Mesenchymal stem cell (in vitro differentiated cells and primary cell): Measurements from ENCODE around the gene C20orf202. TPM values are rescaled to one million over a fixed set of nuclear protein-coding genes. Genes with fewer than 3 reads are reported as not detected.

Source experiments
- DNase-seq: peaks from one replicate; pipeline ENCODE4 v3.0.0-alpha.2; 2013
- H2AFZ ChIP-seq: one replicate; pipeline ENCODE4 v1.6.1; 2013; ENCODE audit warnings: low read depth, mild to moderate bottlenecking, control low read depth, inconsistent platforms, low read length, moderate library complexity
- H2AK5ac ChIP-seq: 2 replicates; pipeline ENCODE4 v1.6.1; 2013; ENCODE audit warnings: low read length, moderate library complexity, mild to moderate bottlenecking, inconsistent platforms; ENCODE audit not compliant: severe bottlenecking
- H2BK120ac ChIP-seq: one replicate; pipeline ENCODE4 v1.6.1; 2013; ENCODE audit warnings: low read depth, mild to moderate bottlenecking, inconsistent platforms, low read length, moderate library complexity
- H2BK12ac ChIP-seq, 2 experiments: one replicate each; pipeline ENCODE4 v1.6.1; 2013; ENCODE audit warnings: inconsistent platforms in 2 of 2, low read length in 2 of 2, mild to moderate bottlenecking in 2 of 2, moderate library complexity in 2 of 2, control low read depth in 1 of 2
- H2BK15ac ChIP-seq: one replicate; pipeline ENCODE4 v1.6.1; 2013; ENCODE audit warnings: mild to moderate bottlenecking, low read depth, inconsistent platforms; ENCODE audit not compliant: poor library complexity, severe bottlenecking
- H2BK5ac ChIP-seq: 2 replicates; pipeline ENCODE4 v1.6.1; 2013; ENCODE audit warnings: low read depth, mild to moderate bottlenecking, low read length, control low read depth, inconsistent platforms; ENCODE audit not compliant: poor library complexity, severe bottlenecking
- H3K14ac ChIP-seq, 2 experiments: one replicate each; pipeline ENCODE4 v1.6.1; 2013; ENCODE audit warnings: inconsistent platforms in 2 of 2, low read length in 2 of 2, control low read depth in 1 of 2, mild to moderate bottlenecking in 1 of 2, moderate library complexity in 1 of 2
- H3K18ac ChIP-seq, 2 experiments: one replicate each; pipeline ENCODE4 v1.6.1; 2013; ENCODE audit warnings: inconsistent platforms in 2 of 2, low read length in 2 of 2, control low read depth in 1 of 2, low read depth in 1 of 2, mild to moderate bottlenecking in 1 of 2
- H3K23ac ChIP-seq, 2 experiments: one replicate each; pipeline ENCODE4 v1.6.1; 2013; ENCODE audit warnings: inconsistent platforms in 2 of 2, low read length in 2 of 2, mild to moderate bottlenecking in 2 of 2, moderate library complexity in 2 of 2, control low read depth in 1 of 2
- H3K27ac ChIP-seq: 2 replicates; pipeline ENCODE4 v1.5.1; 2013; ENCODE audit warnings: mild to moderate bottlenecking, moderate library complexity, low read length, control low read depth, inconsistent platforms; ENCODE audit not compliant: poor library complexity, severe bottlenecking
- H3K27me3 ChIP-seq, 2 experiments: 2 replicates each; pipeline versions ENCODE4 v1.6.1 to v1.7.0; 2013; ENCODE audit warnings: low read length in 2 of 2, mild to moderate bottlenecking in 2 of 2, moderate library complexity in 2 of 2, control low read depth in 1 of 2, inconsistent platforms in 1 of 2; ENCODE audit not compliant: control insufficient read depth in 1 of 2, insufficient read depth in 1 of 2
- H3K36me3 ChIP-seq, 2 experiments: 2 replicates each; pipeline versions ENCODE4 v1.6.1 to v1.7.0; 2013; ENCODE audit warnings: low read length in 2 of 2, control low read depth in 1 of 2, inconsistent platforms in 1 of 2, low read depth in 1 of 2, mild to moderate bottlenecking in 1 of 2; ENCODE audit not compliant: insufficient read depth in 2 of 2, control insufficient read depth in 1 of 2
- H3K4ac ChIP-seq, 2 experiments: one replicate each; pipeline ENCODE4 v1.6.1; 2013; ENCODE audit warnings: inconsistent platforms in 2 of 2, low read length in 2 of 2, mild to moderate bottlenecking in 2 of 2, moderate library complexity in 2 of 2, control low read depth in 1 of 2, low read depth in 1 of 2
- H3K4me1 ChIP-seq: 2 replicates; pipeline ENCODE4 v1.6.1; 2013; ENCODE audit warnings: low read depth, low read length, control low read depth; ENCODE audit not compliant: control insufficient read depth, insufficient read depth
- H3K4me2 ChIP-seq: 2 replicates; pipeline ENCODE4 v1.6.1; 2013; ENCODE audit warnings: low read length, mild to moderate bottlenecking, inconsistent platforms; ENCODE audit not compliant: poor library complexity, severe bottlenecking
- H3K4me3 ChIP-seq, 2 experiments: 2 replicates each; pipeline versions ENCODE4 v1.5.1 to v1.7.0; 2013; ENCODE audit warnings: low read length in 2 of 2, mild to moderate bottlenecking in 2 of 2, control low read depth in 1 of 2, low read depth in 1 of 2; ENCODE audit not compliant: insufficient read depth in 1 of 2
- H3K79me1 ChIP-seq: replicated peaks from 2 replicates; pipeline ENCODE4 v1.6.1; 2013; ENCODE audit warnings: mild to moderate bottlenecking, control low read depth, low read length, inconsistent platforms; ENCODE audit not compliant: poor library complexity, severe bottlenecking
- H3K9ac ChIP-seq: 2 replicates; pipeline ENCODE4 v1.7.0; 2013; ENCODE audit warnings: mild to moderate bottlenecking, low read length, moderate library complexity
- H3K9me3 ChIP-seq: 2 replicates; pipeline ENCODE4 v1.7.0; 2013; ENCODE audit warnings: mild to moderate bottlenecking, low read length; ENCODE audit not compliant: control insufficient read depth
- H4K8ac ChIP-seq: one replicate; pipeline ENCODE4 v1.6.1; 2013; ENCODE audit warnings: inconsistent platforms, mild to moderate bottlenecking, low read length, moderate library complexity
- H4K91ac ChIP-seq: one replicate; pipeline ENCODE4 v1.6.1; 2013; ENCODE audit warnings: mild to moderate bottlenecking, low read length, inconsistent platforms
- WGBS: methylation state at CpG from one replicate; pipeline ENCODE4 v1.1.7; 2013; ENCODE audit warnings: mixed read lengths; 5-methylcytosine and 5-hydroxymethylcytosine counted together
- polyA plus RNA-seq, 2 experiments: library from polyadenylated mRNA; stranded (reverse); fragments of 200-250 nt; gene quantifications; one replicate each; pipeline ENCODE4 v1.2.3, GENCODE V29; 2013

Gene C20orf202
- 0.07 TPM for polyA plus RNA-seq (2013, experiment 1 of 2)
- 0.03 TPM for polyA plus RNA-seq (2013, experiment 2 of 2)

GRCh38 chr20:1202762-1203504 lies at the start of gene C20orf202:
C20orf202 (plus strand) TSS chr20:1203454; CDS start chr20:1203586, 132 bp downstream.
- H3K14ac ChIP-seq, result no peak within 1 kb of the TSS
- DNase-seq, result no peak
- H3K23ac ChIP-seq, result peak within 1 kb of the TSS in 1 of 2 experiments; percentile 63
- H2BK15ac ChIP-seq, result no peak within 1 kb of the TSS
- H3K27ac ChIP-seq, result no peak within 1 kb of the TSS
- H2AK5ac ChIP-seq, result no peak within 1 kb of the TSS
- H3K79me1 ChIP-seq, result no peaks in the 10 kb centered on the region
- no peaks in the 10 kb centered on the region for H3K36me3 ChIP-seq
- H2BK12ac ChIP-seq, result no peak within 1 kb of the TSS
- H2AFZ ChIP-seq, result no peak within 1 kb of the TSS
- no peak within 1 kb of the TSS for H3K4ac ChIP-seq
- H3K4me1 ChIP-seq, result no peaks in the 10 kb centered on the region
- WGBS, result 79% methylated on average over 3 of the region's 5 CpGs
- H3K9ac ChIP-seq, result no peak within 1 kb of the TSS
- no peak within 1 kb of the TSS for H2BK120ac ChIP-seq
- H4K8ac ChIP-seq, result no peak within 1 kb of the TSS
- peaks cover 49 to 67% of the 10 kb centered on the region in 2 experiments for H3K27me3 ChIP-seq
- no peak within 1 kb of the TSS for H3K4me2 ChIP-seq
- no peaks in the 10 kb centered on the region for H3K9me3 ChIP-seq
- no peak within 1 kb of the TSS for H3K4me3 ChIP-seq
- H3K18ac ChIP-seq, result no peak within 1 kb of the TSS
- no peak within 1 kb of the TSS for H4K91ac ChIP-seq
- no peak within 1 kb of the TSS for H2BK5ac ChIP-seq

DNA sequence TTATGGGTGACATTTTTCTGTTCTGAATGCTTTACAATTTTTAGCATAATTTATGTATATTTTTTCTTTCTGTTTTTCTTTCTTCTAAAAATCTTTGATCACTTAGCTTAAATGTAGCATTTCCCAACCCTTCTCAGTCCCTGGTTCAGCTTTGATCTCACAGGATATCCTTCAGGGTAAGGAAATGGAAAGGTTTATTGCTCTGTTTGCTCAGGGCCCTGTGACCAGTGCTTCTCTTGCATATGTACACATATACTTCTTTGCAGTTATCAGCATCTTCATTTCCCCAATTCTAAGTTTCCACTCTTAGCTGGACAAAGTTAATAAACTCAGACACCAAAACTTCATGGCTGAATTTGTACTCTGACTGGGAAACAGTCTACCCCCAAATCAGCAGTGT lies 49.0 kb upstream of the C20orf202 start:
- Histone ChIP-seq H4K91ac (no peak overlapping the region), H3K4ac (no peak overlapping the region), H3K9me3 (peaks cover 12% of the 10 kb centered on the region), H3K4me3 (no peak overlapping the region), H3K27me3 (no peaks in the 10 kb centered on the region), H2BK15ac (no peak overlapping the region), H3K9ac (no peak overlapping the region), H3K4me2 (no peak overlapping the region), H2AFZ (no peak overlapping the region), H2BK12ac (no peak overlapping the region), H3K18ac (no peak overlapping the region), H3K23ac (no peak overlapping the region), H3K4me1 (no peaks in the 10 kb centered on the region), H2AK5ac (no peak overlapping the region), H3K14ac (no peak overlapping the region), H3K27ac (no peak overlapping the region), H2BK120ac (no peak overlapping the region), H2BK5ac (no peak overlapping the region), H3K36me3 (peaks cover 10 to 71% of the 10 kb centered on the region in 2 experiments), H4K8ac (no peak overlapping the region), H3K79me1 (peaks cover 29% of the 10 kb centered on the region)
- no peak for DNase-seq

- 97% methylated on average over 1 of the region's 1 CpG for WGBS
Measured at GRCh38 chr20:1154691-1155090, 48.6 kb upstream of the C20orf202 start.

GRCh38 chr20:1155342-1155741 lies 47.9 kb upstream of the C20orf202 start:
- Histone ChIP-seq H2BK5ac (no peak overlapping the region), H4K91ac (no peak overlapping the region), H3K79me1 (peaks cover 31% of the 10 kb centered on the region), H3K4me1 (no peaks in the 10 kb centered on the region), H3K9me3 (peaks cover 12% of the 10 kb centered on the region), H2BK120ac (no peak overlapping the region), H3K4me2 (no peak overlapping the region), H4K8ac (no peak overlapping the region), H2BK15ac (no peak overlapping the region), H3K23ac (no peak overlapping the region), H3K27ac (no peak overlapping the region), H3K4ac (no peak overlapping the region), H2AFZ (no peak overlapping the region), H2BK12ac (no peak overlapping the region), H2AK5ac (no peak overlapping the region), H3K18ac (no peak overlapping the region), H3K14ac (no peak overlapping the region), H3K27me3 (no peaks in the 10 kb centered on the region), H3K4me3 (no peak overlapping the region), H3K9ac (no peak overlapping the region), H3K36me3 (peaks cover 7 to 82% of the 10 kb centered on the region in 2 experiments)
- no peak for DNase-seq
- 100% methylated on average over 2 of the region's 3 CpGs for WGBS

More at GRCh38 chr20:1154691-1155090, 48.6 kb upstream of the C20orf202 start:
- H3K23ac ChIP-seq, result no peak overlapping the region
- H3K27me3 ChIP-seq, result no peaks in the 10 kb centered on the region
- H3K4me3 ChIP-seq, result no peak overlapping the region
- no peaks in the 10 kb centered on the region for H3K4me1 ChIP-seq
- no peak overlapping the region for H3K14ac ChIP-seq
- H2AK5ac ChIP-seq, result no peak overlapping the region
- H3K27ac ChIP-seq, result no peak overlapping the region
- H4K91ac ChIP-seq, result no peak overlapping the region
- DNase-seq, result no peak
- no peak overlapping the region for H3K4ac ChIP-seq
- no peak overlapping the region for H2BK5ac ChIP-seq
- no peak overlapping the region for H2AFZ ChIP-seq
- no peak overlapping the region for H2BK15ac ChIP-seq
- peaks cover 8 to 76% of the 10 kb centered on the region in 2 experiments for H3K36me3 ChIP-seq
- H4K8ac ChIP-seq, result no peak overlapping the region
- no peak overlapping the region for H3K9ac ChIP-seq
- H2BK120ac ChIP-seq, result no peak overlapping the region
- H3K4me2 ChIP-seq, result no peak overlapping the region
- peaks cover 31% of the 10 kb centered on the region for H3K79me1 ChIP-seq
- peaks cover 12% of the 10 kb centered on the region for H3K9me3 ChIP-seq
- no peak overlapping the region for H3K18ac ChIP-seq
- no peak overlapping the region for H2BK12ac ChIP-seq
